Esophagus muscularis mucosa (tissue), 4 donors: ENCODE measurements around the gene MPO.

Source experiments
- EP300 ChIP-seq: sonication (generic); formaldehyde crosslinking; IDR thresholded peaks from one replicate; pipeline ENCODE4 v1.6.1; 2017; ENCODE audit warnings: antibody characterized with exemption
- POLR2A ChIP-seq: fragments of 450-650 bp; IDR thresholded peaks from one replicate; pipeline ENCODE4 v1.6.1; 2017; ENCODE audit warnings: antibody characterized with exemption, moderate library complexity, mild to moderate bottlenecking, low read depth
- TF ChIP-seq, protein P1 (sequence below), 3 experiments: fragments of 200-600 bp in 2 of 3; fragments of 450-650 bp in 1 of 3; sonication (generic) in 2 of 3; IDR thresholded peaks; one replicate each; pipeline ENCODE4 v1.5.1; 2017 to 2019; ENCODE audit warnings: antibody characterized with exemption in 3 of 3, mild to moderate bottlenecking in 2 of 3, moderate library complexity in 1 of 3

DNA sequence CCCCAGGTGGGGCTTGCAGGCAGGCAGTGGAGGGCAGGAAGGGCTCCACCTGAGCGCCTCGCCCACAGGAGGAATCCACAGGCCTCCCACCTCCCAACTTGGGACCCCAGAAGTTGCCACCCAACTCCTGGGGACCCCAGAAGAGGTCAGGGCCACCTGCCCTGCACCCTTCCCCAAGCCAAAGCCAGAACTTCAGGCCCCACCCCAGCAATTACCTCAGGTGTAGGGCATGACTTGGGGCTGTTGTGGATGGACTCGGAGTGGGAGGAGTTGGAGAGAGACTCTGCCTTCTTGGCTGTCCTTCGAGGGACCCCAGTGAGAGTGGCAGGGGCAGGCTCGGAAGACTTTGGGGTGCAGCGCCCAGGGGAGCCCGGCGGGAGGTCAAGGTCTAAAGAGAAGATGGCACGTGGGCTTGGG is 37.3 kb upstream of the MPO start:
- no peak for TF ChIP-seq POLR2A
- TF ChIP-seq, protein P1, sequence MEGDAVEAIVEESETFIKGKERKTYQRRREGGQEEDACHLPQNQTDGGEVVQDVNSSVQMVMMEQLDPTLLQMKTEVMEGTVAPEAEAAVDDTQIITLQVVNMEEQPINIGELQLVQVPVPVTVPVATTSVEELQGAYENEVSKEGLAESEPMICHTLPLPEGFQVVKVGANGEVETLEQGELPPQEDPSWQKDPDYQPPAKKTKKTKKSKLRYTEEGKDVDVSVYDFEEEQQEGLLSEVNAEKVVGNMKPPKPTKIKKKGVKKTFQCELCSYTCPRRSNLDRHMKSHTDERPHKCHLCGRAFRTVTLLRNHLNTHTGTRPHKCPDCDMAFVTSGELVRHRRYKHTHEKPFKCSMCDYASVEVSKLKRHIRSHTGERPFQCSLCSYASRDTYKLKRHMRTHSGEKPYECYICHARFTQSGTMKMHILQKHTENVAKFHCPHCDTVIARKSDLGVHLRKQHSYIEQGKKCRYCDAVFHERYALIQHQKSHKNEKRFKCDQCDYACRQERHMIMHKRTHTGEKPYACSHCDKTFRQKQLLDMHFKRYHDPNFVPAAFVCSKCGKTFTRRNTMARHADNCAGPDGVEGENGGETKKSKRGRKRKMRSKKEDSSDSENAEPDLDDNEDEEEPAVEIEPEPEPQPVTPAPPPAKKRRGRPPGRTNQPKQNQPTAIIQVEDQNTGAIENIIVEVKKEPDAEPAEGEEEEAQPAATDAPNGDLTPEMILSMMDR (IDR thresholded peaks at IDR 0.05), result no peak
- TF ChIP-seq EP300, result no peak
